ENCODE data around the gene BICD1. TPM values are rescaled to one million over a fixed set of nuclear protein-coding genes. Genes with fewer than 3 reads are reported as not detected.

BICD1 gene
- total and polyA plus RNA-seq, 2 donors (not counting 1 experiment from before 2014, with no cell fraction given), result 11.1 to 12.4 TPM

DNA sequence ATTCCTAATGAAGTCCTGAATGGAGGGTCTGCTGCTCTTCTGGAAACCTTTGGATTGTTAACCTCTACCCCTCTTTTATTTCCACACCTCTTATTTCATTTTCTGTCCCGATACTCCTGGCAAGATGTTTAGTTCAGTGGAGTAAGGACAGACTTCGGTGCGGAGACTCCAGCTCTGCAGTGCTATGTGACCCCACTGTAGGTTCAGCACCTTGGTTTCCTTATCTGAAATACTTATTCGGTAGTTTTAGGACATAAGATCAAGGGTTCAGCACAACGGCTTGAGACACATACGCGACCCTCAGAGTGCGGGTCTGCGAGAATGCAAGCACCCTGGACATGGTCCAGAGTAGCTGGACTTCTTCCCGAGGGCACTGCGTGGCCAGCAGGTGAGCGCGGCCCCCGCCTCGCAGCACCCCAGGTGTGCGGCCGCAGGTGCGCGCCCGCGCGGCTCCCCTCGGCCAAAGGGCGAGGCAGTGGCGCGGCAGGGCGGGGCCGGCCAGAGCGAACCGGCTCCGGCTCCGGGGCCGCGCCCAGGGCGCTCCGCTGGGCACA, 292.2 kb downstream of the BICD1 start:
- Histone ChIP-seq H3K36me3 (ENCODE audit: control insufficient read depth, insufficient read depth, low read length) (no peaks in the 10 kb centered on the region), H2AFZ (ENCODE audit: low read length) (peak overlapping the region; percentile 8), H3K9ac (ENCODE audit: insufficient read depth, low read length) (no peak overlapping the region), H3K27ac (ENCODE audit: insufficient read depth, low read length) (no peak overlapping the region), H3K9me3 (ENCODE audit: control insufficient read depth, insufficient read depth, low read depth, low read length) (no peaks in the 10 kb centered on the region), H3K27me3 (ENCODE audit: control insufficient read depth, insufficient read depth, low read length) (peaks cover 8% of the 10 kb centered on the region), H3K79me2 (ENCODE audit: control insufficient read depth, insufficient read depth, low read length) (no peaks in the 10 kb centered on the region), H3K4me1 (ENCODE audit: control insufficient read depth, extremely low read depth, insufficient read depth, low read length) (peaks cover 2% of the 10 kb centered on the region), H3K4me3 (replicated peaks in 1 of 4; ENCODE audit: control extremely low read depth in 1 of 4, insufficient read depth in 1 of 4, low read depth in 3 of 4, low read length in 4 of 4) (peak overlapping the region; percentile 45 to 67 (median 53)), H4K20me1 (ENCODE audit: control insufficient read depth, extremely low read depth, insufficient read depth, low read length) (no peaks in the 10 kb centered on the region), H3K4me2 (ENCODE audit: extremely low read depth, insufficient read depth, low read length) (peak overlapping the region; percentile 88)
- TF ChIP-seq EZH2 (IDR thresholded peaks at IDR 0.05; ENCODE audit: low read length, missing control alignments), result no peak
- TF ChIP-seq, protein P1, sequence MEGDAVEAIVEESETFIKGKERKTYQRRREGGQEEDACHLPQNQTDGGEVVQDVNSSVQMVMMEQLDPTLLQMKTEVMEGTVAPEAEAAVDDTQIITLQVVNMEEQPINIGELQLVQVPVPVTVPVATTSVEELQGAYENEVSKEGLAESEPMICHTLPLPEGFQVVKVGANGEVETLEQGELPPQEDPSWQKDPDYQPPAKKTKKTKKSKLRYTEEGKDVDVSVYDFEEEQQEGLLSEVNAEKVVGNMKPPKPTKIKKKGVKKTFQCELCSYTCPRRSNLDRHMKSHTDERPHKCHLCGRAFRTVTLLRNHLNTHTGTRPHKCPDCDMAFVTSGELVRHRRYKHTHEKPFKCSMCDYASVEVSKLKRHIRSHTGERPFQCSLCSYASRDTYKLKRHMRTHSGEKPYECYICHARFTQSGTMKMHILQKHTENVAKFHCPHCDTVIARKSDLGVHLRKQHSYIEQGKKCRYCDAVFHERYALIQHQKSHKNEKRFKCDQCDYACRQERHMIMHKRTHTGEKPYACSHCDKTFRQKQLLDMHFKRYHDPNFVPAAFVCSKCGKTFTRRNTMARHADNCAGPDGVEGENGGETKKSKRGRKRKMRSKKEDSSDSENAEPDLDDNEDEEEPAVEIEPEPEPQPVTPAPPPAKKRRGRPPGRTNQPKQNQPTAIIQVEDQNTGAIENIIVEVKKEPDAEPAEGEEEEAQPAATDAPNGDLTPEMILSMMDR (conservative IDR thresholded peaks at IDR 0.05 in 1 of 2, IDR thresholded peaks at IDR 0.05 in 1 of 2; ENCODE audit: low read depth in 1 of 2, low read length in 2 of 2), result no peak
- DNase-seq (ENCODE audit: low read depth in 2 of 2), result no peak

DNA sequence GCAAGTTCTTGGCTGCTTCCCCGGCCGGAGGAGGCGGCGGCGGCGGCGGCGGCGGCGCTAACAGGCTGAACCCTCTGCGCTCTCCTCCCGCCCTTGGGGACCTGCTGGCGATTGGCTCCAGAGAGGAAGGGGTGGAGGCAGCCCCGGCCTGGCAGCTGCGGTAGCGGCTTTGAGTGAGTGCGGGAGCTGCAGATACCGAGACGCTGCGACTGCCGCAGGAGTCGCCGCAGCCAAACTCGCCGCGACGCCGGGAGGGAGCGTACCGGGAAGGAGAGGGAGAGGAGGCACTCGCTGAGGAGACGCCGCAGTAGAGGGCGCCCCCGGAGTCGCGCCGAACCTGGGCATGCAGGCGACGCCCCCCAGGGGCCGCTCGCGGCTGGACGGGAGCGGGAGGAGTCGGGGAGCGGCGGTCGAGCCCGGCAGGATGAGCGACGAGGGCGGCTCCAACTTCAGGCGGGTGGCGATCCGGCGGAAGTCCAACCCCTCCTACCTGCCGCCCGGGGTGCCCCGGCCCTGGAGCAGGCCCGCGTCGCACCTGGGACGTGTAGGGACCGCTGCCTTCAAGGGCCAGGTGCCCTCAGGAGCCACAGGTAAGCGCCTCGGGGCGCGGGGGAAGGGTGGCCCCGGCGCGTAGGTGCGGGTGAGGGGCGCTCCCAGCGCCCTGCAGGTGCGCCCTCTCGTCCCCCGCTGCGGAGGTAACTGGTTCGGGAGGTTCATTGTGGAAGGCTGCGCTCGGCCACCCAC, 292.9 kb downstream of the BICD1 start, which contains the start of gene FGD4:
Gene FGD4, plus strand, starts transcription at position 189 of the 744 bp plus-strand sequence.
- Histone ChIP-seq H3K4me3 (replicated peaks in 1 of 4; ENCODE audit: control extremely low read depth in 1 of 4, insufficient read depth in 1 of 4, low read depth in 3 of 4, low read length in 4 of 4) (peak within 1 kb of the TSS; percentile 56 to 67 (median 58)), H3K9me3 (ENCODE audit: control insufficient read depth, insufficient read depth, low read depth, low read length) (no peaks in the 10 kb centered on the region), H4K20me1 (ENCODE audit: control insufficient read depth, extremely low read depth, insufficient read depth, low read length) (no peaks in the 10 kb centered on the region), H3K9ac (ENCODE audit: insufficient read depth, low read length) (no peak within 1 kb of the TSS), H3K27me3 (ENCODE audit: control insufficient read depth, insufficient read depth, low read length) (peaks cover 8% of the 10 kb centered on the region), H3K4me2 (ENCODE audit: extremely low read depth, insufficient read depth, low read length) (peak within 1 kb of the TSS; percentile 92), H3K79me2 (ENCODE audit: control insufficient read depth, insufficient read depth, low read length) (no peaks in the 10 kb centered on the region), H2AFZ (ENCODE audit: low read length) (peak within 1 kb of the TSS; percentile 79), H3K36me3 (ENCODE audit: control insufficient read depth, insufficient read depth, low read length) (no peaks in the 10 kb centered on the region), H3K4me1 (ENCODE audit: control insufficient read depth, extremely low read depth, insufficient read depth, low read length) (peaks cover 2% of the 10 kb centered on the region), H3K27ac (ENCODE audit: insufficient read depth, low read length) (no peak within 1 kb of the TSS)
- peak; percentile 75 to 82 for DNase-seq (ENCODE audit: low read depth in 2 of 2)
- TF ChIP-seq, protein P1 (conservative IDR thresholded peaks at IDR 0.05 in 1 of 2, IDR thresholded peaks at IDR 0.05 in 1 of 2; ENCODE audit: low read depth in 1 of 2, low read length in 2 of 2), result peak in 1 of 2 donors; percentile 25
- peak; percentile 82 for TF ChIP-seq EZH2 (IDR thresholded peaks at IDR 0.05; ENCODE audit: low read length, missing control alignments)

DNA sequence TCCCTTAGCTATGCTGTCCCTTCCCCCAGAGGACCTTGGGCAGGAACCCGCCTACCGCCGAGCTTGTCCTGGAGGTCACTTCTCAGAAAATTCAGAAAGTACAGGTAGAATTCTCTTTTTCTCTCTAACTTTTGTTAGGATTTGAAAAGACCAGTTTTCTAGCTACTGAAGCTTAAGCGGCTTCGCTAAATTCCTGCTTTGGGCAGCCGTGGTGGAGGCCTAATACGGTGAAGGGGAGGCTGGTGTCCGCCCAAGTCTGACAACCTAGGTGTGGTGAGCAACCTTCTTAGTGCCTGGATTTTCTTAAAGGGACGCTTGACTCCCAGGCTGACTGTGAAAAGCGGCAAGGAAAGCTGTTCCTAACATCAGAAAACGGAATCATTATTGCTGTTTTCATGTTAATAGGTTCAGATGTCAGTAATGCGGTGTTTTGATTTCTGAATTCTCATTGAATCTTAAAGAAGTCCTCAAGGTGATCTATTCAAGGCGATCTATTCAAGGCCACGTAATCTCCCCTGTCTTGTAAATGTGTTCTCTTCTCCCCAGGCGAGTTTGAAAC, 293.5 kb downstream of the BICD1 start:
- peaks cover 2% of the 10 kb centered on the region for H3K4me1 ChIP-seq (ENCODE audit: control insufficient read depth, extremely low read depth, insufficient read depth, low read length)
- peak overlapping the region in 3 of 4 experiments; percentile 57 to 67 (median 60) for H3K4me3 ChIP-seq (replicated peaks in 1 of 4; ENCODE audit: control extremely low read depth in 1 of 4, insufficient read depth in 1 of 4, low read depth in 3 of 4, low read length in 4 of 4)
- peak overlapping the region; percentile 92 for H3K4me2 ChIP-seq (ENCODE audit: extremely low read depth, insufficient read depth, low read length)
- H3K27me3 ChIP-seq (ENCODE audit: control insufficient read depth, insufficient read depth, low read length), result peaks cover 8% of the 10 kb centered on the region
- DNase-seq (ENCODE audit: low read depth in 2 of 2), result no peak
- no peaks in the 10 kb centered on the region for H4K20me1 ChIP-seq (ENCODE audit: control insufficient read depth, extremely low read depth, insufficient read depth, low read length)
- H3K9ac ChIP-seq (ENCODE audit: insufficient read depth, low read length), result no peak overlapping the region
- no peak overlapping the region for H2AFZ ChIP-seq (ENCODE audit: low read length)
- no peaks in the 10 kb centered on the region for H3K36me3 ChIP-seq (ENCODE audit: control insufficient read depth, insufficient read depth, low read length)
- TF ChIP-seq, protein P1 (conservative IDR thresholded peaks at IDR 0.05 in 1 of 2, IDR thresholded peaks at IDR 0.05 in 1 of 2; ENCODE audit: low read depth in 1 of 2, low read length in 2 of 2), result no peak
- TF ChIP-seq EZH2 (IDR thresholded peaks at IDR 0.05; ENCODE audit: low read length, missing control alignments), result peak; percentile 81
- no peak overlapping the region for H3K27ac ChIP-seq (ENCODE audit: insufficient read depth, low read length)
- H3K79me2 ChIP-seq (ENCODE audit: control insufficient read depth, insufficient read depth, low read length), result no peaks in the 10 kb centered on the region
- H3K9me3 ChIP-seq (ENCODE audit: control insufficient read depth, insufficient read depth, low read depth, low read length), result no peaks in the 10 kb centered on the region
